GM03348 (cell line): Measurements from ENCODE around the gene OGT.
"Not testable (repeated sequence)": the region's sequence is repeated elsewhere in the genome, so short reads cannot be mapped to it uniquely, and the experiment has no call there.

Experiments
- DNase-seq: peaks from one replicate; pipeline ENCODE4 v3.0.0; 2012; ENCODE audit warnings: low spot score

The OGT gene

GRCh38 chrX:71540801-71541200 lies 7.9 kb downstream of the OGT start:
- no peak for DNase-seq

DNA sequence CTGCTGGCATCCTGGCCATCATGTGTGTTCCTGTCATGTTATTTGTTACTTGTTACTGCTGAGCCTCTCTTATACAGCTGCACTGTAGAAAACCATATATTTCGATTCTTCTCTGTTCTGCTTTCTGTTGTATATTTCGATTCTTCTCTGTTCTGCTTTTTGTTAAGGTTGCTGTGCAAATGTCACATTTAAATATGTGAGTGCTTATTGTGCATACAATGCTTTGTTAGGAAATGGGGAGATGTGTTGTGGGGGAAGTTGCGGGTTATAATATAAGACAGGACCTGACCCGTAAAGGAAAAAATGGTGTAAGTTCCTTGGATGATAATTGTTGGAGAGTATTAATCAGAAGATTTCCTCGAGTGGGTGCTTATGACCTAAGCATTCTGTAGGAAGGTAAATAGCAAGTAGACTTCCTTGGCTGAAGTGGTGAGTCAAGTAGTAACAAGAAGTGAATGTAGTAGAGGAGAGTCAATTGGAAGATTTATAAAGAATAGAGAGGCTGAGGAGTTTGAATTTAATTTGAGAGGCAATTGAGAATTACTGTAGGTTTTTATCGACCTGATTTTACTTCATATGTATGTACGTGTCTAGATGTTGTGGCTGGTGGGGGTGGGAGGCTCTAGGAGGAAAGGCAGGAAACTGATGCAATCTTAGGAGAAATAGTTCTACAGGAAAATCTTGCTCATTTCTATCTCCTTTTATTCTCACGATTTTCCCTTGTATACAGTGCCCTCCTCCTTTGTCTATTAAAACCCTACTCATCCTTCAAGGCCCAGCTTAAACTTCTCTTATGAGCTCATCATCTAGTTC lies 8.5 kb downstream of the OGT start:
- DNase-seq: peak; percentile 23

DNA sequence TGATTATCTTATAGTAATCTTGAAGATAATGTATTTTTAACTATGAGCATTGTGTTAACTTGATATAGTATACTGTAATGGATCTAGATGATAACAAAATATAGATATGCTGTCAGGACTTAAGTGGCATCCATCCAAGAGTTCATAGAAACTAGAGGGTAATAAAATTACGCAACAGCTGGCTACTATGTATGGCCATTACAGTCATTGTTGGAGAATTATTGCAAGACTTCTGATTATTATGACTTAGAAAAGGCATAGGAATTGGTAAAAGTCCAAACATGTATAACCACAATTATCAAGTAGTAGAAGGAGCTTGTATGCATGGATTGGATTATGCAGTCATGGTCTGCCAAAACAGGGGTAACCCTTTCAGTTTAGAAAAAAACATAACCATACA lies 9.5 kb downstream of the OGT start:
- DNase-seq: no peak

DNA sequence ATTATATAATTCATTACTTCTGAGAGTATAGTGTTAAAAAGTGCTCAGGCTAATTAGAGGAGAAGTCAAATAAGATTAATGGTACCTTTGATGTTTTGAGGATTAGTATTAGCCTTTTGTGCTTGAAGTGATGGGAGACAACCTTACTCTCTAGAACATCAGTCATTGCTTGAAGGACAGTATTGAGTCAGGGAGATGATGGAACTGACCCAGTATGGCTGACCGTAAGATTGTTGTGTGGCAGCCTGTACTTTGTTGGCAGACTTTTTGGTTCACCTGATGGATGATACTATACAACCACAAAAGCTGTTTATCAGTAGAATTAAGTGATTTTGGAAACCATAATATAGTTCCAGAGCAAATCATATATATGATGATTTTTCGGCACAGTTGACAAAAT lies 9.9 kb downstream of the OGT start:
- DNase-seq: no peak

- DNase-seq: peak; percentile 38
Observed at GRCh38 chrX:71543316-71543715, 10.4 kb downstream of the OGT start.

- no peak for DNase-seq
Observed at GRCh38 chrX:71545364-71545763, 12.5 kb downstream of the OGT start.

DNA sequence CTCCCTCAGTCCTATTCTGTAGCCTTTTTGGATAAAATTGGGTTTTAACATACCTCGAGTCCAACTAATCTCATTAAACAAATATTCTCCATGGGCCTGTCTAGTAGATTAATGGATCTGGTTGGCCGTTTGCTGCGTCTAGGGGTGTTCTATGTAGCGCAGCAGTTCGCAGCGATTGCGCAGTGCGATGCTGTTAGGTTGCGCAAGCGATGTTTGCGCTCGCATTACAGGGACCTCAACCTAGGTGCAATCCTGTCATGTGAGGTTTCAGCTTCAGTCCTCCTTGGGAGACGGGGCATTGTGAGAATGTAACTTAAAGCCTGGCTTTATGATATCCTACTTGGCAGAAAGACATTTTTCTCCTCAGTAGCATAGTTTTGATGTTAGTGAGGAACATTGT lies 14.0 kb downstream of the OGT start:
- no peak for DNase-seq

DNA sequence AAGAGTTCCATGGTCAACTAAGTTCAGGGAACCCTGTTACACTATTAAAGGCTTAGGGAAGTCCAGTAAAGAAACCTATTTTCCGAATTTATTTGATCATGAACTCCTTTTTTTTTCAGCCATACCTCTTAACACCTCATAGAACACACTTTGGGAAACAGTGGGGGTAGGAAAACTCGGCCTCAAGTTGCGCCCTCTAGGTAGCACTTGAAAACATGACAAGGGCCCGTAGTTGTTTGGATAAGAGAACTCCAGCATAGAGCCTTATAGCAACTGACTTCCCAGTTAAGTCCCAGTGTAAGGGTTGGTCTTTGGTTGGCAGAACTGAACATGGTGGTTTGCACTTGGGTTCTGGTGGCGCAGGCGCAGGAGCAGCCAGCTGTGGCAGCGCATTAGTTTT lies 14.4 kb downstream of the OGT start:
- no peak for DNase-seq

DNA sequence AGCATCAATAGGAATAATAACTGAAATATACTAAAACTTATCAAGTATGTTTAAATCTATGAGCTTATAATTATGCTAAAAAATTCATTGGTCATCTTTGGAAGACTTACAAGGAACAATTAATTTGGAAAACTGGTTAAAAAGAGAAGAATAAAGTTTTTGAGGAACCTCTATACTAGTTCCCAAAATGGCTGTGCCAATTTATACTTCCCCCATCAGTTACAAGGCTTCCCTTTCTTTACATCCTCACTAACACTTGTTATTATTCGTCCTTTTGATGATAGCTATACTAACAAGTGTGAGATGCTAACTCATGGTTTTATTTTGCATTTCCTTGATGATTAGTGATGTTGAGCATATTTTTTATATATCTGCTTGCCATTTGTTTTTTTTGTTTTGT lies 17.1 kb downstream of the OGT start:
- no peak for DNase-seq

GRCh38 chrX:71550578-71550977 lies 17.7 kb downstream of the OGT start:
- no peak for DNase-seq

GRCh38 chrX:71556036-71556435 lies 23.1 kb downstream of the OGT start:
- no peak for DNase-seq

DNA sequence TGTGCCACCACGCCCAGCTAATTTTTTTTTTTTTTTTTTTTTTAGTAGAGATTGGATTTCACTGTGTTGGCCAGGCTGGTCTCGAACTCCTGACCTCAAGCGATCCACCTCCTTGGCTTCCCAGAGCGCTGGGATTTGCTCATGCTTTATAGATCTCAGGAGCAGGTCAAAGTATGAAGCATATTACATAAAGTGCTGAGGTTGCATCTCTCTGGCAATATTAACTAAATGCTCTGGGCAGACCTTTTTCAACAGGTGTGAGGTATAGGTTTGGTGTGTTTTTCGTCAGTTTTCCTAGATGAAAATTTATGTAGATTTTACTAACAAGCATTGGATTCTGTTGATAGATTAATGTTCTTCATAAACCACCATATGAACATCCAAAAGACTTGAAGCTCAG lies 26.0 kb downstream of the OGT start:
- no peak for DNase-seq

- DNase-seq: not testable (repeated sequence)
Observed at GRCh38 chrX:71559773-71560172, 26.9 kb downstream of the OGT start.

GRCh38 chrX:71563921-71564320 lies 31.0 kb downstream of the OGT start:
- no peak for DNase-seq

DNA sequence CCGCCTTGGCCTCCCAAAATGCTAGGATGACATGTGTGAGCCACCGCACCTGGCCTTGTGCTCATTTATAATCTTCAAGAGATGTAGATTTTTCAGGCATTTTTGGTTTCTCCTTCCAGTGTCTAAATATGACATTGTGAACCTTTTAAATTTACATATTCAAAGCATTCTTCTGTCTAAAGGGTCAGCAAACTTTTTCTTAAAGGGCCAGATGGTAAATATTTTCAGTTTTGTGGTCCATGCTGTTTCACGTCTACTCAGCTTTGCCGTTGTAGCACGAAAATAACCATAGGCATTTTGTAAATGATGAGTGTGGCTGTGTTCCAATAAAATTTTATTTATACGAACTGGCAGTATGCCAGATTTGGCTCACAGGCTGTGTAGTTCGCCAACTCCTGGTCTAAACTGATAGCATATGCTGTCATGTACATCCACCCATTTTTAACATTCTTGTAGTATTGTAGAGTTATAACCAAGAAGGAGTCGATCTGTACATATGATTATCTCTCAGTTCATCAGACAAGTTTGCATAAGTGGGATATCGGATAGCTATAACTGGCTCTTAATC lies 32.7 kb downstream of the OGT start:
- DNase-seq: no peak

- DNase-seq: not testable (repeated sequence)
Observed at GRCh38 chrX:71571390-71571789, 38.5 kb downstream of the OGT start.

DNA sequence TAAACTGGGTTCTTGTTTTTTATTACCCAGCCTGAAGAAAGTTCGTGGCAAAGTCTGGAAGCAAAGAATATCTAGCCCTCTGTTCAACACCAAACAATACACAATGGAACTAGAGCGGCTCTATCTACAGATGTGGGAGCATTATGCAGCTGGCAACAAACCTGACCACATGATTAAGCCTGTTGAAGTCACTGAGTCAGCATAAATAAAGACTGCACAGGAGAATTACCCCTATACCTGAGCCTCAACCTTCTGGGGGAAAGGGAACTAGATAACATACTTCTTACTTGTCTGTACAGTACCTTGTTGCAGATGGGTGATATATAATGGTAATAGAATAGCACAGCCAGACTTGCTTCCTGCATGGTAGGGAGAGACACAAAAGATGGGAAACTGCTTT lies 40.7 kb downstream of the OGT start:
- DNase-seq: no peak

DNA sequence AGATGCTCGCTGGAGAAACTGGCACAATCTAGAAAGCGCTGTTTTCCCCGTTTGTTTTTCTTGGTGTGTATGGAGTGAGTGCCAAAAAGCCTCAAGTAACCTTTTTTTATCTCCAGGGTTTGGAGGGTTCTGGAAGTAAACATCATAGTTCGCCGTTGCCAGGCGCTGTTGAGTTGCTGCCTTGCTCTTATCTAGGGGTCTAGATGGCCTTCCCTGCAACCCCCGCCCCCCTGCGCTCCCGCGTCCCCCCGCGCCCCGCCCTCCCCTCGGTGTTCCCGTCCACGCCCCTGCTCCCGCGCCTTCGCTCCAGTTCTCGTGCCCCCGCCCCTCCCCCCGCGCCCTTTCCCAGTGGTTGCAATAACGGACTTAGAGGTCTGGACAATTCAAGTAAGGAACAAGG lies 44.8 kb downstream of the OGT start:
- no peak for DNase-seq

GRCh38 chrX:71578253-71579135 lies 45.6 kb downstream of the OGT start, which contains the start of gene GCNA:
GCNA (plus strand) TSS chrX:71578437; CDS start chrX:71580822, 2,385 bp downstream.
- no peak for DNase-seq

DNA sequence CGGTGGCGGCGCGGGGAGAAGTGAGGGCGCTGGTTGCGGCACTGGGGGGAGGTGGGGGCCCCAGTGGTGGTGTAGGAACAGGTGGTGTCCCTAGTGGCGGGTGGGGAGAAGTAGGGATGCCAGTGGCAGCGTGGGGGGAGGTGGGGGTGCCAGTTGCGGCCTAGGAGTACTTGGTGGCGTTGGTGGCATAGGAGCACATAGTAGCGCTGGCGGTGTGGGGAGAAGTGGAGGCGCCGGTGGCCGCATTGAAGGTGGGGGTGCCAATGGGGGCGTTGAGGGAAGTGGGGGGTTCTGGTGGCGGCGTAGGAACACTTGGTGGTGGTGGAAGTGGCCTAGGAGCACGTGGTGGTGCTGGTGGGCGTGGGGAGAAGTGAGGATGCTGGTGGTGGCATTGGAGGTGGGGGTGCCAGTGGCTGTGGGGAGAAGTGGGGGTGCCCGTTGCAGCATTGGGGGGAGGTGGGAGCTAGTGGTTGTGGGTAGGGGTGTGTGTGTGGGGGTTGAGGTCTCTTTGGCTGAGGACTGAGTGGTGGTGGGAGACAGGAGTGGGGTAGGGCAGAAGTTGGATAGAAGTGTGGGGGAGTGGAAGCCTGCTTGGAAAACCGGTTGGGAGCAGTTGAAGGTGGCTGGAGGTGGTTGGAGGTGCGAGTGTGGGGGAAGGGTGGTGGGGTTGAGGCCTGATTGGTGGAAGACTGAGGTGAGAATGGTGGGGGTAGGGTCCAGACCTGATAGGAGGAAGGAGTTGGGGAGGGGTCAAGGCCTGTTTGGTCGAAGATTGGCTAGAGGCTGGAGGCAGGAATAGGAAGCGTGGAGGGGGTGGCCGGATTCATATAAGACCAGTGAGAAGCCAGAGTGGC lies 46.5 kb downstream of the OGT start:
- no peak for DNase-seq

DNA sequence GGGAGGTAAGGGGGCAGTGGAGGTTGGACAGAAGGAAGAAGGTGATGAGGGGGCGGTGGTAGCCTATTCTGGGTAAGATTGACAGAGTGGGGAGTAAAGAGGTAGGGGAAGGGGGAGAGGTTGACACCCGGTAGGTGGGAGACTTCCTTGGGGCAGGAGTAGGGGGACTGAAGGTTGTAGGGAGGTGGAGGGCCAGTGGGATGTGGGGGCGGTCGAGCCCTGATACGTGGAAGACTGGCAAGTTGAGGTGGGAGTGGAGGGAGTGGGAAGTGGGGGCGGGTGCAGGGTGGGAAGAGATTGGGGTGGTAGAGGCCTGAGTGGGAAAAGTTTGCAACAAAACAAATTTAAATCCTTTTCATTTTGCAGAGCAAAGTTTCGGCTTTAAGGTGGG lies 47.1 kb downstream of the OGT start:
- DNase-seq: no peak

- no peak for DNase-seq
Observed at GRCh38 chrX:71581210-71581609, 48.3 kb downstream of the OGT start.
